Nephron progenitor cell (in vitro differentiated cells): Measurements from ENCODE around the gene FNDC3B.

Experiments used
- DNase-seq: peaks from one replicate; pipeline ENCODE4 v3.0.0; 2021
- H3K27ac Mint-ChIP-seq: 2 replicates; pipeline ENCODE4 v1.8.0; 2021; ENCODE audit warnings: mild to moderate bottlenecking, moderate library complexity, mixed read lengths
- H3K27me3 Mint-ChIP-seq: 2 replicates; pipeline ENCODE4 v1.8.0; 2021; ENCODE audit warnings: mild to moderate bottlenecking, low read depth, mixed read lengths; ENCODE audit not compliant: poor library complexity
- H3K36me3 Mint-ChIP-seq: 2 replicates; pipeline ENCODE4 v1.8.0; 2021; ENCODE audit warnings: low read depth, mixed read lengths
- H3K4me1 Mint-ChIP-seq: 2 replicates; pipeline ENCODE4 v1.8.0; 2021; ENCODE audit warnings: mixed read lengths
- H3K4me3 Mint-ChIP-seq: 2 replicates; pipeline ENCODE4 v1.8.0; 2021; ENCODE audit warnings: mild to moderate bottlenecking, moderate library complexity, mixed read lengths
- H3K9me3 Mint-ChIP-seq: 2 replicates; pipeline ENCODE4 v1.8.0; 2021; ENCODE audit warnings: mild to moderate bottlenecking, moderate library complexity, mixed read lengths
- CTCF ChIP-seq: fragments of 200-600 bp; sonication (generic); IDR thresholded peaks from 2 replicates; pipeline ENCODE4 v1.5.0; 2021; ENCODE audit warnings: antibody characterized with exemption

The FNDC3B gene

GRCh38 chr3:172197344-172197743 lies 158.0 kb downstream of the FNDC3B start:
- Mint-ChIP-seq H3K27ac (no peak overlapping the region), H3K9me3 (peaks cover 6% of the 10 kb centered on the region), H3K36me3 (peaks cover 38% of the 10 kb centered on the region), H3K27me3 (no peaks in the 10 kb centered on the region), H3K4me3 (no peak overlapping the region), H3K4me1 (peaks cover 26% of the 10 kb centered on the region)
- TF ChIP-seq CTCF = no peak
- no peak for DNase-seq

DNA sequence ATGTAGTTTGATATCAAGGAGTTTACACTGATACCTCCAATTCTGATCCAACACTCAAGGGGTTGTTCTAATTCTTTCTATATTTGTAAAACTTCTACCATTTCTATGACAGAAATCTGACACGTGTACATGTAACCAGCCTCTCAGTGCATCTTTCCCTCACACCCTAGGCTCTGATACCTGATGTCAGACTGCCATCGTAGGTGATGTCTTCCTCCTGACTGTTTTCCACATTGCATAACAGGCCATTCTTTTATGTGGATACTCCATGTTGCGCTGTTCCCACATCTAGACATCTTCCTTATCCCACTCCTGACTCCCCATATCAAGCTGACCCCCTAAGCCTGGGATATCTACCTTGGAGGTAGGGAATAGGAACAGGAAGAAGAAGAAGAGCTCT lies 159.1 kb downstream of the FNDC3B start:
- Mint-ChIP-seq H3K27me3 (no peaks in the 10 kb centered on the region), H3K36me3 (peaks cover 37% of the 10 kb centered on the region), H3K27ac (no peak overlapping the region), H3K4me1 (peaks cover 34% of the 10 kb centered on the region), H3K9me3 (peaks cover 6% of the 10 kb centered on the region), H3K4me3 (no peak overlapping the region)
- TF ChIP-seq CTCF = no peak
- no peak for DNase-seq

DNA sequence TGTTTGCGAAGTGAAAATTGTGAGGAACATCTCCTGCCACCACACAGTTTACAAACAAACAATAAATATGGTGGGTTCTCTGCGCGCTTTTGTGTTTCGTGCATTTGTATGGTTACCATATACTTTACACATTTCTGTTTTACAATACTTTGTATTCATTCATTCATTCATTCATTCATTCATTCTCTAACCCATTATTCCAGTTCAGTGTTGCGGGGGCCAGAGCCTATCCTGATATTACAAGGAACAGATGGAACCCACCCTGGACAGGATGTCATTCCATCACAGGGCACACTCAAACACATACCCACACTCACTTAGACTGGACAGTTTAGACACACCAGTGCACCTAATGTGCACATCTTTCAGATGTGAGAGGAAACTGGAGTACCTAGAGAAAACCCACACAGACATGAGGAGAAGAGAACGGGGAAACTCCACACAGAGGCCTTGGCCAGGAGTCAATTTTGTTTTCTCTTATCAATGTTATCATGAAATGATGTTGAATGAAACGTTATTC lies 160.5 kb downstream of the FNDC3B start:
- no peak for TF ChIP-seq CTCF
- H3K9me3 Mint-ChIP-seq = peaks cover 3% of the 10 kb centered on the region
- no peak for DNase-seq
- H3K4me3 Mint-ChIP-seq = no peak overlapping the region
- H3K4me1 Mint-ChIP-seq = peaks cover 32% of the 10 kb centered on the region
- no peaks in the 10 kb centered on the region for H3K27me3 Mint-ChIP-seq
- H3K27ac Mint-ChIP-seq = no peak overlapping the region
- peaks cover 37% of the 10 kb centered on the region for H3K36me3 Mint-ChIP-seq

GRCh38 chr3:172201136-172201869 lies 161.9 kb downstream of the FNDC3B start:
- Mint-ChIP-seq H3K27ac (peak overlapping the region; percentile 57), H3K36me3 (peaks cover 46% of the 10 kb centered on the region), H3K4me1 (peaks cover 24% of the 10 kb centered on the region), H3K27me3 (no peaks in the 10 kb centered on the region), H3K9me3 (peaks cover 9% of the 10 kb centered on the region), H3K4me3 (no peak overlapping the region)
- DNase-seq = no peak
- TF ChIP-seq CTCF = no peak

- Mint-ChIP-seq H3K27me3 (no peaks in the 10 kb centered on the region), H3K4me1 (peaks cover 24% of the 10 kb centered on the region), H3K27ac (no peak overlapping the region), H3K36me3 (peaks cover 49% of the 10 kb centered on the region), H3K9me3 (peaks cover 9% of the 10 kb centered on the region), H3K4me3 (no peak overlapping the region)
- no peak for TF ChIP-seq CTCF
- no peak for DNase-seq
These were observed 162.5 kb downstream of the FNDC3B start for GRCh38 chr3:172201870-172202236.

GRCh38 chr3:172202797-172203196 lies 163.4 kb downstream of the FNDC3B start:
- peaks cover 45% of the 10 kb centered on the region for H3K36me3 Mint-ChIP-seq
- DNase-seq = no peak
- H3K4me3 Mint-ChIP-seq = no peak overlapping the region
- no peaks in the 10 kb centered on the region for H3K27me3 Mint-ChIP-seq
- H3K4me1 Mint-ChIP-seq = peaks cover 24% of the 10 kb centered on the region
- peak overlapping the region; percentile 62 for H3K27ac Mint-ChIP-seq
- no peak for TF ChIP-seq CTCF
- H3K9me3 Mint-ChIP-seq = peaks cover 9% of the 10 kb centered on the region
